Myometrial cell (primary cell): ENCODE results near the gene SPINK1. TPM values are rescaled to one million over a fixed set of nuclear protein-coding genes. Genes with fewer than 3 reads are reported as not detected.

ENCODE experiments used
- total RNA-seq: library from RNA; depleted of rRNA; stranded (reverse); fragments of >200 nt; gene quantifications from 2 replicates; pipeline ENCODE4 v1.2.3, GENCODE V29; 2015

Gene SPINK1, protein sequence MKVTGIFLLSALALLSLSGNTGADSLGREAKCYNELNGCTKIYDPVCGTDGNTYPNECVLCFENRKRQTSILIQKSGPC
- not detected in 2 replicates for total RNA-seq

DNA sequence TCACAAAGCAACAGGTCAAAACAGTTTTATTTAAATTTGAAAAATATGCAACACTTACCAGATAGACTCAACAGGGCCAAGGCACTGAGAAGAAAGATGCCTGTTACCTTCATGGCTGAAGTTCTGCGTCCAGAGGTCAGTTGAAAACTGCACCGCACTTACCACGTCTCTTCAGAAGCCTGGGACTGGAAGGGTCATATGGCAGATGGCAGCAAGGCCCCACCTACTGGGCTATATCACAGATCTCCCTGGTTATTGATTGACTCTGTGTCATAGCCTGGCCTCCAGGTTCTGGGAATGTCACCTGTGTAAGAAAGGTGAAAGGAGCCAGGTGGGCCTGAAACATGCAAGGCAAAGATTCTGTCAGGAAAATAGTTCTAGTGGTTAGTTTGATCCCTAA, at the start of gene SPINK1:
Gene SPINK1 (minus strand): TSS at position 207 of the 400 bp plus-strand sequence. CDS start 94 bp downstream, at position 113.

DNA sequence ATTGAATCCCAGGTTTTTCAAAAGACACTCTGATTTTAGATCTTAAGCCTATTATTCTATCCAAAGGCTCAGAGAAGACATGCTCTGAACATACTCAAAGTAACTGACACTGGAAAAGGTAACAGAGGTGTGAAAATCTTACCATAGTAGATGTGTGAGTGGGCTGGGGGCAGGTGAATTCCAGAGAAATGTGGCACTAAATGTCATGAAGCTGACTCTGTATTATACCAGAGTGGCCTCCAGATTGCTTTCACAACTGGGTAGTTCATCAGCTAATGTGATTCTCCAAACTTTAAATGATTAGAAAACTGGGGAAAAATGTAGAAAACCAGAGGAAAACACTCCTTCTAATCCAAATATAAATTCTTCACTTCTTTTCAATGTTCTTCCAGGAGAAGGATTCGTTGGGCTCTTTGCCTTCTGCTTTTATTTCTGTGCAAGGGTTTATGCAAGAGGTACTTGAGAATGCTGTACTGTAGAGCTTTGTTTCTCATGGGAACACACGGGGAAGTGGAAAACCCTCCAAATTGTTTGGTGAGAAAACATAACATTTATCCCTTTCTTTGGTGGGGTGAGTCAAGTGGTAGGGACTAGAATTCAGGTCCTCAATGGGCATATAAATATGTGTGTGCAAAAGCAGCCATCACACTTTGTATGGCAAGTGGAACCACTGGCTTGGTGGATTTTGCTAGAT, 46.7 kb upstream of the SPINK1 start, which contains the start of gene SCGB3A2:
Gene SCGB3A2 (plus strand): TSS at position 646 of the 694 bp plus-strand sequence. CDS start 93 bp downstream, outside the sequence.

DNA sequence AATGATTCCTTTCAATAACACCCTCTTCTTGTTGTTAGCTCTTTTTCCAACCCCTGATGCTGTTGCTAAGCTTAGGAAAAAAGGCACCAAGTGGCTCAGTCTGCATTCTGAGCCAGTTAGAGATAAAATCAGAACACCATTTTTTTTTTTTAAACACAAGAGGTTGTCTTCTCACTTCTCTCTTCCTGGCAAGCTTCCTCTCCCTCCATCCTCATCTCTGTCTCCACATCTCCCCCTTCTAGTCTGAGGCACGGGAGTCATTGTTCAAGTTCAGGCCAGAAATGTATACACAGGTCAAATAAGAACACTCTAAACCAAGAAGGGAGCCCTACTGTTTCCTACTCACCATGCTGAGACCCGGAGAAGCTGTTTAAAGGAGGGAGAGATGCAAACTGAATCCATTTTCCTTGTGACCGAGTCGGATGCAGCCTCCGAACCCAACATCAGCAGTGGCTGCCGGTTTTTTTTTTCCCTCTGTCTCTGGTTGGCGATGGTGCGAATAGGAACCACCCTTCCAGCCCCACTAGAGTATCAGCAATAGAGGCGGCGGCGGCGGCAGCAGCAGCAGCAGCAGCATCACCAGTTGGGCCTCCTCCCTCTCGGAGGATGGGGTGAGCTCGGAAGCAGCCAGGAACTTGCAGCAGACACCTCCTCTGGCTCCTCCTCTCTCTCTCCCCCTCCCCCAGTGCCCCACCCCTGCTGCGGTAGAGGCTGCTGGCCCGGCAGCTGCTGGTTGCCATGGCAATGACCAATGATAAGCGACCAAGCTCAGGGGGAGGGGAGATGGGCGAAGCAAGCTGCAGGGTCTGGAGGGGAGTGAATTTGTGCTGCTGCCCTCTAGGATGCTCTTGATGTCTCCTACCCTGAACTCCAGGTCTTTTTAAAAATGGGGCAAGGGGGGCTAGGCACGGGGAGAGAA, 49.1 kb downstream of the SPINK1 start, which contains the start of gene JAKMIP2:
Gene JAKMIP2 (minus strand): TSS at position 619 of the 919 bp plus-strand sequence. CDS start 110,922 bp downstream, outside the sequence.

Other genes with a start within 250 kb of the SPINK1 start
- 5.2 and 8.3 TPM in 2 replicates for gene JAKMIP2, start 48.9 kb downstream of the SPINK1 start, total RNA-seq
- gene SCGB3A2, start 47.0 kb upstream of the SPINK1 start, total RNA-seq, result not detected in 2 replicates
- not detected in 2 replicates for gene C5orf46, start 74.9 kb upstream of the SPINK1 start, total RNA-seq
- not detected in 2 replicates for gene SPINK5, start 232.3 kb upstream of the SPINK1 start, total RNA-seq